ENCODE results near the gene ADAMTS12. TPM values are rescaled to one million over a fixed set of nuclear protein-coding genes. Genes with fewer than 3 reads are reported as not detected.

Gene ADAMTS12
- total and polyA plus RNA-seq, 2 of the 8 experiments (the other 6 are each of a cell fraction or from before 2014, with no cell fraction given), result 6.4 to 12.8 TPM

DNA sequence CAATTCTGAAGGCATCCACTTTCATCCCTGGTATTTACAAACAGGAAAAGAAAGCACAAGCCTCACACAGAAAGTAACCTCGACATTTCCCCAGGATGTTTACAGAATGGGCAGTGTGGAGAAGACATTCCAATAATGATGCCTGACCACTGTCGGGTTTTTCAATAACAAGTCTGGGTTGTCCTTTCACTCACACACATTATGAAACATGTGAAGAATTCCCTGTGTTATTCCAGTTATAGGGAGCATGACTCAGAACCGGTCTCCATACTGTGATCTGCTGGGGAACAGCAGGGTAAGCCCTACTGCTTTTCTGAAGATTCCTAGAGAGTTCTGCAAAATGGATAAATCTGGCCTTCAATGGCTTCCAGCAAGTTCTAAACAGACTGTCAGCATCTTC is 155.3 kb downstream of the ADAMTS12 start:
- Histone ChIP-seq H2BK15ac (ENCODE audit: low read length) (no peak overlapping the region), H3K18ac (ENCODE audit: extremely low read depth, low read length) (no peak overlapping the region), H3K4me1 (replicated peaks in 1 of 4; ENCODE audit: control insufficient read depth in 3 of 4, insufficient read depth in 4 of 4, low read length in 3 of 4) (peaks cover 0 to 2% (median under 1%) of the 10 kb centered on the region in 4 experiments; a peak in 1 of 7 replicates), H3K27ac (ENCODE audit: low read depth, low read length) (no peak overlapping the region), H3K4me2 (ENCODE audit: insufficient read depth in 1 of 2, low read depth in 2 of 2, low read length in 2 of 2) (no peak overlapping the region), H2BK12ac (ENCODE audit: low read depth, low read length) (no peak overlapping the region), H3K79me1 (ENCODE audit: low read depth, low read length) (no peaks in the 10 kb centered on the region), H3K9me3 (ENCODE audit: insufficient read depth in 2 of 2, low read depth in 1 of 2, low read length in 1 of 2) (no peaks in the 10 kb centered on the region), H4K20me1 (replicated peaks in 1 of 2; ENCODE audit: control insufficient read depth in 1 of 2, insufficient read depth in 2 of 2, low read length in 2 of 2) (peaks cover 0 to 1% of the 10 kb centered on the region in 2 experiments), H3K79me2 (ENCODE audit: control insufficient read depth in 1 of 2, insufficient read depth in 2 of 2, low read length in 2 of 2) (no peaks in the 10 kb centered on the region), H4K5ac (ENCODE audit: insufficient read length, low read depth, low read length) (no peak overlapping the region), H3K23ac (ENCODE audit: insufficient read length) (no peak overlapping the region), H3K9ac (replicated peaks in 1 of 4; ENCODE audit: extremely low read depth in 1 of 4, low read depth in 3 of 4, low read length in 3 of 4) (no peak overlapping the region), H3K56ac (replicated peaks; ENCODE audit: insufficient read length, low read depth, low read length) (no peak overlapping the region), H2AFZ (ENCODE audit: low read length) (no peak overlapping the region), H3K14ac (ENCODE audit: insufficient read length) (no peak overlapping the region), H3K36me3 (ENCODE audit: control insufficient read depth in 2 of 4, insufficient read depth in 4 of 4, low read length in 3 of 4) (no peaks in the 10 kb centered on the region), H3K23me2 (ENCODE audit: low read depth, low read length) (no peaks in the 10 kb centered on the region), H2AK5ac (ENCODE audit: low read depth, low read length) (no peak overlapping the region), H2BK120ac (replicated peaks; ENCODE audit: low read depth, low read length) (no peak overlapping the region), H3K27me3 (replicated peaks in 1 of 4; ENCODE audit: control insufficient read depth in 3 of 4, extremely low read depth in 1 of 4, insufficient read depth in 3 of 4, low read length in 3 of 4) (no peaks in the 10 kb centered on the region), H3K4me3 (ENCODE audit: extremely low read depth in 1 of 4, insufficient read depth in 2 of 4, low read depth in 3 of 4, low read length in 4 of 4) (no peak overlapping the region), H3K4ac (replicated peaks; ENCODE audit: insufficient read length, low read depth, low read length) (no peak overlapping the region), H4K8ac (ENCODE audit: extremely low read depth, insufficient read depth, low read length) (no peak overlapping the region), H4K91ac (replicated peaks; ENCODE audit: insufficient read length, low read length) (no peak overlapping the region), H2BK20ac (ENCODE audit: low read length) (no peak overlapping the region), H2BK5ac (ENCODE audit: low read depth, low read length) (no peak overlapping the region)
- ChIA-PET CTCF (ENCODE audit: partially characterized antibody) (no interaction called here), POLR2A (ENCODE audit: partially characterized antibody) (no interaction called here)
- FAIRE-seq (no peak), DNase-seq (ENCODE audit: low read depth in 1 of 2, low spot score in 2 of 2) (no peak)
- 95% methylated on average over 3 of the region's 3 CpGs; no CpG with 5 or more reads in 1 of the 2 experiments for WGBS, 2 experiments (ENCODE audit: extremely low coverage in 1 of 2, insufficient coverage in 1 of 2, insufficient read length in 1 of 2, insufficient replicate concordance in 2 of 2, low coverage in 1 of 2, low lambda C conversion rate in 2 of 2, missing lambda C conversion rate in 1 of 2)
- TF ChIP-seq, protein P1, sequence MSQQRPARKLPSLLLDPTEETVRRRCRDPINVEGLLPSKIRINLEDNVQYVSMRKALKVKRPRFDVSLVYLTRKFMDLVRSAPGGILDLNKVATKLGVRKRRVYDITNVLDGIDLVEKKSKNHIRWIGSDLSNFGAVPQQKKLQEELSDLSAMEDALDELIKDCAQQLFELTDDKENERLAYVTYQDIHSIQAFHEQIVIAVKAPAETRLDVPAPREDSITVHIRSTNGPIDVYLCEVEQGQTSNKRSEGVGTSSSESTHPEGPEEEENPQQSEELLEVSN (IDR thresholded peaks at IDR 0.05), result no peak
- TF ChIP-seq BACH1 (IDR thresholded peaks at IDR 0.05; ENCODE audit: low read length) (no peak), SIN3A (conservative IDR thresholded peaks at IDR 0.05 in 1 of 2, IDR thresholded peaks at IDR 0.05 in 1 of 2; ENCODE audit: low read depth in 1 of 2, low read length in 2 of 2) (no peak), JUND (IDR thresholded peaks at IDR 0.05; ENCODE audit: low read length) (no peak), SRF (IDR thresholded peaks at IDR 0.05; ENCODE audit: low read depth, low read length) (no peak), TCF12 (IDR thresholded peaks at IDR 0.05; ENCODE audit: low read depth, low read length) (no peak), CTBP2 (IDR thresholded peaks at IDR 0.05; ENCODE audit: borderline replicate concordance, insufficient read depth, insufficient read length, low read length) (no peak), CBX8 (IDR thresholded peaks at IDR 0.05; ENCODE audit: borderline replicate concordance, low read depth, low read length) (no peak), MAFK (IDR thresholded peaks at IDR 0.05; ENCODE audit: low read depth, low read length) (no peak), GABPA (IDR thresholded peaks at IDR 0.05; ENCODE audit: borderline replicate concordance, insufficient read depth, low read length) (no peak), SIX5 (IDR thresholded peaks at IDR 0.05; ENCODE audit: low read depth, low read length) (no peak), EGR1 (IDR thresholded peaks at IDR 0.05; ENCODE audit: borderline replicate concordance, low read depth, low read length) (no peak), SP1 (IDR thresholded peaks at IDR 0.05; ENCODE audit: low read depth, low read length) (no peak), YY1 (IDR thresholded peaks at IDR 0.05; ENCODE audit: low read depth, low read length) (no peak)
- TF ChIP-seq, protein P2, sequence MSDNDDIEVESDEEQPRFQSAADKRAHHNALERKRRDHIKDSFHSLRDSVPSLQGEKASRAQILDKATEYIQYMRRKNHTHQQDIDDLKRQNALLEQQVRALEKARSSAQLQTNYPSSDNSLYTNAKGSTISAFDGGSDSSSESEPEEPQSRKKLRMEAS (IDR thresholded peaks at IDR 0.05), result no peak

All from H1 (cell line).